ENCODE data around the gene PAX9.

Gene PAX9

GRCh38 chr14:36625436-36625835 lies 36.2 kb upstream of the PAX9 start:
- CTCF ChIA-PET: interaction anchor here (1.1 to 2.6 kb wide), 4 partner anchors 10 to 21 kb away, joined by 3 to 9 read pairs (median 4); no protein-coding TSS in a partner anchor
- POLR2A ChIA-PET: no interaction called here
- no peak for DNase-seq (ENCODE audit: extremely low spot score)
- TF ChIP-seq, protein P1, sequence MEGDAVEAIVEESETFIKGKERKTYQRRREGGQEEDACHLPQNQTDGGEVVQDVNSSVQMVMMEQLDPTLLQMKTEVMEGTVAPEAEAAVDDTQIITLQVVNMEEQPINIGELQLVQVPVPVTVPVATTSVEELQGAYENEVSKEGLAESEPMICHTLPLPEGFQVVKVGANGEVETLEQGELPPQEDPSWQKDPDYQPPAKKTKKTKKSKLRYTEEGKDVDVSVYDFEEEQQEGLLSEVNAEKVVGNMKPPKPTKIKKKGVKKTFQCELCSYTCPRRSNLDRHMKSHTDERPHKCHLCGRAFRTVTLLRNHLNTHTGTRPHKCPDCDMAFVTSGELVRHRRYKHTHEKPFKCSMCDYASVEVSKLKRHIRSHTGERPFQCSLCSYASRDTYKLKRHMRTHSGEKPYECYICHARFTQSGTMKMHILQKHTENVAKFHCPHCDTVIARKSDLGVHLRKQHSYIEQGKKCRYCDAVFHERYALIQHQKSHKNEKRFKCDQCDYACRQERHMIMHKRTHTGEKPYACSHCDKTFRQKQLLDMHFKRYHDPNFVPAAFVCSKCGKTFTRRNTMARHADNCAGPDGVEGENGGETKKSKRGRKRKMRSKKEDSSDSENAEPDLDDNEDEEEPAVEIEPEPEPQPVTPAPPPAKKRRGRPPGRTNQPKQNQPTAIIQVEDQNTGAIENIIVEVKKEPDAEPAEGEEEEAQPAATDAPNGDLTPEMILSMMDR (IDR thresholded peaks at IDR 0.05; ENCODE audit: control extremely low read depth, extremely low read depth, low read depth, missing control alignments): no peak

DNA sequence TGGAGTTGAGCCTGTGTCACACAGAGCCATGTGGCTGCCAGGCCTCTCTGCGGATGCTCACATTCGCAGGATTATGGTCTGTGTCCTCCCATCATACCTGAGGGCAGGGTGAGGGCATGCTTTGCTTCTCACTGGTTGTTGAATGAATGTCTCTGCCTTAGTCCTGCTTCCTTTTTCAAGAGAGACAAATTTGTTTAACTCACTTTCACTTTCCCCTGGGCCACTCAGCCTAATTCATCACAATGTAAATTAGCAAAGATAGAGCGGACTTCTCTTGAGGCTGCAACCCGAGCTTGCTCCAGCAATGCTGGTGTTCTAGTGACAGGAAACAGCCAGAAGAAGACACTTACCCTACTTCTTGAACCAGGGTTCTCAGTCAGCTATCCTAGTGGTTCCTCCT lies 35.5 kb upstream of the PAX9 start:
- POLR2A ChIA-PET: no interaction called here
- CTCF ChIA-PET: interaction anchor here (1.1 to 2.6 kb wide), 3 partner anchors 8 to 11 kb away, joined by 3 to 9 read pairs (median 3); no protein-coding TSS in a partner anchor
- DNase-seq (ENCODE audit: extremely low spot score): peak; percentile 10
- TF ChIP-seq, protein P1 (IDR thresholded peaks at IDR 0.05; ENCODE audit: control extremely low read depth, extremely low read depth, low read depth, missing control alignments): no peak

- ChIA-PET CTCF (interaction anchor here (1.2 to 1.9 kb wide), 2 partner anchors 9 to 74 kb away, joined by 3 to 6 read pairs; no protein-coding TSS in a partner anchor), POLR2A (no interaction called here)
- no peak for DNase-seq (ENCODE audit: extremely low spot score)
- TF ChIP-seq, protein P1 (IDR thresholded peaks at IDR 0.05; ENCODE audit: control extremely low read depth, extremely low read depth, low read depth, missing control alignments): no peak
Measured at GRCh38 chr14:36627981-36628380, 33.7 kb upstream of the PAX9 start.

DNA sequence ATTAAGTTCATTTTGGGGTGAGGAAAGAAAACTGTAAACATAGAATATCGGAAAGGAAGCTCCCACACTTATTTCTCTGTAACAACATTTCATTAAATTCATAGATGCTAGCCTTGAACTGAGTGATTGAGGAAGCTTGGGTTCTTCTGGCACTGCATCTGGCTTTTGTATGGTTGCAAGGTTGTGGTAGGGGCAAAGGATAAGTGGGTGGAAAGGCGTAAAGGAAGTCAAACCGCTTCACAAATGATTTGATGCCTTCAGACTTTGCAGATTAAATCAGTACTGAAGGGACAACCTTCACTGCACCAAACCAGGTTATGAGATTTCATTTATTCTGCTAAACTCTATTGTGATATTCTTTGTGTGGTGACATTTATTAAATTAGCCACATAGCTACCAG lies 28.1 kb upstream of the PAX9 start:
- ChIA-PET CTCF (no interaction called here), POLR2A (no interaction called here)

GRCh38 chr14:36646664-36647416 lies 14.8 kb upstream of the PAX9 start:
- DNase-seq (ENCODE audit: extremely low spot score): peak; percentile 10
- TF ChIP-seq, protein P1 (IDR thresholded peaks at IDR 0.05; ENCODE audit: control extremely low read depth, extremely low read depth, low read depth, missing control alignments): no peak
- POLR2A ChIA-PET: no interaction called here
- CTCF ChIA-PET: interaction anchor here (1.3 kb wide), 2 partner anchors 10 to 93 kb away, joined by 3 to 5 read pairs; no protein-coding TSS in a partner anchor

More for the DNA sequence above, 28.1 kb upstream of the PAX9 start:
- TF ChIP-seq, protein P1 (IDR thresholded peaks at IDR 0.05; ENCODE audit: control extremely low read depth, extremely low read depth, low read depth, missing control alignments): no peak
- no peak for DNase-seq (ENCODE audit: extremely low spot score)

DNA sequence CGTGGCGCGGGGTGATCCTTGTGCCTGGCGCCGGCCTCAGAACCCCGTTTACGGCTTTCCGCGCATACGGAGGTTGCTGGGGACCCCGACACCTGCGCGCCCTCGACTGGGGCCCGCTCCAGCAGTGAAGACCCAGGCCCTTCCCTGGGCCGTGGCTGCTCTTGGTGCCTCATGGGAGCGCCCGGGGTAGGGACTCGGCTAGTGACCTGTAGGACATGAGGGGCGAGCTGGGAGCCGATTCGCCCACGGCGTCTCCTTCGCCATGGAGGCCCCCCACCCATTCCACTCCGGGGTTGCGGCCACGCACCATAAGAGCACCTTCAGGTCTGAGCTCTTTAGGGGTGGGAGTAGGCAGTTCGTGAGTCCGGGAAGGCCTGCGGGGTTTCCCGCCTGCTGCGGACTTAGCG lies 14.2 kb upstream of the PAX9 start:
- DNase-seq (ENCODE audit: extremely low spot score): no peak
- ChIA-PET POLR2A (no interaction called here), CTCF (interaction anchor here (1.3 kb wide), 1 partner anchor 9 kb away, joined by 3 read pairs; no protein-coding TSS in a partner anchor)
- TF ChIP-seq, protein P1 (IDR thresholded peaks at IDR 0.05; ENCODE audit: control extremely low read depth, extremely low read depth, low read depth, missing control alignments): no peak
